ENCODE data around the gene TMEM8B. TPM values are rescaled to one million over a fixed set of nuclear protein-coding genes. Genes with fewer than 3 reads are reported as not detected.

TMEM8B gene
- total RNA-seq, 1 donor from 2014 or later: 44.4 TPM

DNA sequence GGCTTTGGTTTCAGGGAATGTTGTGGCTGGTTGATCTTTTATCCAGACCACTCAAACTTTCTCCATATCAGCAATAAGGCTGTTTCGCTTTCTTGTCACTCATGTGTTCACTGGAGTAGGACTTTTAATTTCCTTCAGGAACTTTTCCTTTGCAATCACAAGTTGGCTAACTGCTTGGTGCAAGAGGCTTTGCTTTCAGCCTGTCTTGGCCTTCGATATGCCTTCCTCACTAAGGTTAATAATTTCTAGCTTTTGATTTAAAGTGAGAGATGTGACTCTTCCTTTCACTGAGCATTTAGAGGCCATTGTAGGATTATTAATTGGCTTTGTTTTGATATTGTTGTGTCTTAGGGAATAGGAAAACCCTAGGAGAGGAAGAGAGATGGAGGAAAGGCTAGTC is 70.0 kb downstream of the TMEM8B start:
- H3K27ac Mint-ChIP-seq (ENCODE audit: unreplicated experiment): no peak overlapping the region

DNA sequence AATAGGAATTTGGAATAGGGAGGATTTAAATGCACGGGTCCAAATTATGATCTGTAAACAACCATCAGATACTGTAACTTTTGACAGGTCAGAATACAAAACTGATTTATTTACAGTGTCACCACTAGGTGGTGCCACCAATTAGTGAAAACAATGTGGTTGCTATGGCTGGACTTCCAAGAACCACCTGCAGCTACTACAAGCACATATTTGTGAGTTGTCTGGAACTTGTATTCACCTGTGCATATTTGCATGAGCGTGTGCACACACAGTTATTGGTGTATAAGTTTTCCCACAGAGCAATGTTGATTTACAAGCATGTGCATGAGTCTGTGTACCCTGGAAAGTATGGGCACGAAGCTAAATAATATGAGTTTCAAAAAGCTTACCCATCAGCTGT is 74.0 kb downstream of the TMEM8B start:
- Mint-ChIP-seq H3K9me3 (ENCODE audit: unreplicated experiment) (peaks cover 1% of the 10 kb centered on the region), H3K4me3 (ENCODE audit: unreplicated experiment) (no peak overlapping the region), H3K36me3 (ENCODE audit: unreplicated experiment) (no peaks in the 10 kb centered on the region), H3K27ac (ENCODE audit: unreplicated experiment) (no peak overlapping the region), H3K27me3 (ENCODE audit: unreplicated experiment) (peaks cover 6% of the 10 kb centered on the region), H3K4me1 (ENCODE audit: low read depth, unreplicated experiment) (peaks cover 22% of the 10 kb centered on the region)
- TF ChIP-seq, protein P1, sequence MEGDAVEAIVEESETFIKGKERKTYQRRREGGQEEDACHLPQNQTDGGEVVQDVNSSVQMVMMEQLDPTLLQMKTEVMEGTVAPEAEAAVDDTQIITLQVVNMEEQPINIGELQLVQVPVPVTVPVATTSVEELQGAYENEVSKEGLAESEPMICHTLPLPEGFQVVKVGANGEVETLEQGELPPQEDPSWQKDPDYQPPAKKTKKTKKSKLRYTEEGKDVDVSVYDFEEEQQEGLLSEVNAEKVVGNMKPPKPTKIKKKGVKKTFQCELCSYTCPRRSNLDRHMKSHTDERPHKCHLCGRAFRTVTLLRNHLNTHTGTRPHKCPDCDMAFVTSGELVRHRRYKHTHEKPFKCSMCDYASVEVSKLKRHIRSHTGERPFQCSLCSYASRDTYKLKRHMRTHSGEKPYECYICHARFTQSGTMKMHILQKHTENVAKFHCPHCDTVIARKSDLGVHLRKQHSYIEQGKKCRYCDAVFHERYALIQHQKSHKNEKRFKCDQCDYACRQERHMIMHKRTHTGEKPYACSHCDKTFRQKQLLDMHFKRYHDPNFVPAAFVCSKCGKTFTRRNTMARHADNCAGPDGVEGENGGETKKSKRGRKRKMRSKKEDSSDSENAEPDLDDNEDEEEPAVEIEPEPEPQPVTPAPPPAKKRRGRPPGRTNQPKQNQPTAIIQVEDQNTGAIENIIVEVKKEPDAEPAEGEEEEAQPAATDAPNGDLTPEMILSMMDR (IDR thresholded peaks at IDR 0.05; ENCODE audit: partially characterized antibody, unreplicated experiment): peak; percentile 94
- no peak for DNase-seq

More for the DNA sequence above, 70.0 kb downstream of the TMEM8B start:
- no peaks in the 10 kb centered on the region for H3K36me3 Mint-ChIP-seq (ENCODE audit: unreplicated experiment)
- no peaks in the 10 kb centered on the region for H3K27me3 Mint-ChIP-seq (ENCODE audit: unreplicated experiment)
- no peak overlapping the region for H3K4me3 Mint-ChIP-seq (ENCODE audit: unreplicated experiment)
- TF ChIP-seq, protein P1 (IDR thresholded peaks at IDR 0.05; ENCODE audit: partially characterized antibody, unreplicated experiment): no peak
- DNase-seq: no peak
- H3K4me1 Mint-ChIP-seq (ENCODE audit: low read depth, unreplicated experiment): peaks cover 2% of the 10 kb centered on the region
- H3K9me3 Mint-ChIP-seq (ENCODE audit: unreplicated experiment): no peaks in the 10 kb centered on the region

DNA sequence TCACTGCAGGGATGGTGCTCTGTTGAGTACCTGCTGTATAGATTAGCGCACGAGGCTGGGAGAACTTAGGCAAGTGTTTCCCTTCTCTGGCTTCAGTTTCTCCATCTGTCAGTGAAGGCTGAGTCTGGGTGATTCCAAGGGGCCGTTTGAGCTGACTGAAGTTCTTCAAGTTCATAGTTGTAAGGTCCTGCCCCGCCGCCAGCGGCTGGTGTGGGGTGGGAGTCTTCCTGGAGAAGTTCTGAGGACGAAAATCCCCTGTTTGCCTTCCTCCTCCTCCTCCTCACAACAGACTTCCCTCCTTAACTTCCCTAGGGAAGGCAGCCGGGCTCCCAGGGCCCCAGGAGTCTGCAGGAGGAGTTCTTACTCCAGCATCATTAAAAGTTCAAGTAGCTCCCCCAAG is 75.3 kb downstream of the TMEM8B start:
- DNase-seq: no peak
- Mint-ChIP-seq H3K27me3 (ENCODE audit: unreplicated experiment) (peaks cover 8% of the 10 kb centered on the region), H3K9me3 (ENCODE audit: unreplicated experiment) (peaks cover 1% of the 10 kb centered on the region), H3K4me3 (ENCODE audit: unreplicated experiment) (no peak overlapping the region), H3K4me1 (ENCODE audit: low read depth, unreplicated experiment) (peaks cover 33% of the 10 kb centered on the region), H3K36me3 (ENCODE audit: unreplicated experiment) (no peaks in the 10 kb centered on the region), H3K27ac (ENCODE audit: unreplicated experiment) (no peak overlapping the region)
- TF ChIP-seq, protein P1 (IDR thresholded peaks at IDR 0.05; ENCODE audit: partially characterized antibody, unreplicated experiment): no peak

DNA sequence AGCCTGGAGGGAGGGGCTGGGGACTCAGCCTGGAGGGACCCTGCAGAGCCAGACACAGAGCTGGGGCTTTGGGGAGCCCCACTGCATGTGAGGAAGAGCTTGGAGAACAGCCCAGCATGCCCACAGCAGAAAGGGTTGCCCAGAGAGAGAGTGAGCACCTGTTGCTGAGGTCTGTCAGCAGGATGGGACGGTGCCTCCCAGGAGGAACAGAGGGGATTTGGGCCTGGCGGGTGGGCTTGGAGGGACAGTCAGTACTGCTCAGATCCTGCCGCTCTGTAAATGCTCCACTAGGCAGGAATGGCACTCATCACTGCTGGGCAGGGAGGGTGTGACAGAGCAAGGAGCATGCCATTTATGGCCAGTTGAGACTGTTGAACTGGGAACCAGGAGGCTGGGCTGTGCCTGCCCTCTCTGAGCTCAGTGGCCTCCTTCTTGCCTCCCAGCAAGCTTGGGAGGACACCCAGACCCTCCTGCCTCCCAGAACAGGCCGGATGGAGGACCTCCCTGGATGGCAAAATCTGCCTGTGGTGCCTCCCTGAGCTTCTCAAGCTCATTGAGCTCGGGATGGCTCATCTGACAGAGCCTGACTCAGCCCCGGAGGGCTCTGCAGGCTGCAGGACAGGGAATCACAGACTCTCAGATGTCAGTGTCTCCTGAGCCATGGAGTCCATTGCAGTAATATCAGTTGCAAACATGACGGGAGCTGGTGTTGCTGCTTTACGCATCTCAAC is 76.2 kb downstream of the TMEM8B start:
- H3K9me3 Mint-ChIP-seq (ENCODE audit: unreplicated experiment): peaks cover 4% of the 10 kb centered on the region
- H3K27me3 Mint-ChIP-seq (ENCODE audit: unreplicated experiment): peaks cover 8% of the 10 kb centered on the region
- H3K36me3 Mint-ChIP-seq (ENCODE audit: unreplicated experiment): no peaks in the 10 kb centered on the region
- no peak overlapping the region for H3K27ac Mint-ChIP-seq (ENCODE audit: unreplicated experiment)
- TF ChIP-seq, protein P1 (IDR thresholded peaks at IDR 0.05; ENCODE audit: partially characterized antibody, unreplicated experiment): no peak
- peaks cover 33% of the 10 kb centered on the region for H3K4me1 Mint-ChIP-seq (ENCODE audit: low read depth, unreplicated experiment)
- DNase-seq: no peak
- H3K4me3 Mint-ChIP-seq (ENCODE audit: unreplicated experiment): peak overlapping the region; percentile 8

DNA sequence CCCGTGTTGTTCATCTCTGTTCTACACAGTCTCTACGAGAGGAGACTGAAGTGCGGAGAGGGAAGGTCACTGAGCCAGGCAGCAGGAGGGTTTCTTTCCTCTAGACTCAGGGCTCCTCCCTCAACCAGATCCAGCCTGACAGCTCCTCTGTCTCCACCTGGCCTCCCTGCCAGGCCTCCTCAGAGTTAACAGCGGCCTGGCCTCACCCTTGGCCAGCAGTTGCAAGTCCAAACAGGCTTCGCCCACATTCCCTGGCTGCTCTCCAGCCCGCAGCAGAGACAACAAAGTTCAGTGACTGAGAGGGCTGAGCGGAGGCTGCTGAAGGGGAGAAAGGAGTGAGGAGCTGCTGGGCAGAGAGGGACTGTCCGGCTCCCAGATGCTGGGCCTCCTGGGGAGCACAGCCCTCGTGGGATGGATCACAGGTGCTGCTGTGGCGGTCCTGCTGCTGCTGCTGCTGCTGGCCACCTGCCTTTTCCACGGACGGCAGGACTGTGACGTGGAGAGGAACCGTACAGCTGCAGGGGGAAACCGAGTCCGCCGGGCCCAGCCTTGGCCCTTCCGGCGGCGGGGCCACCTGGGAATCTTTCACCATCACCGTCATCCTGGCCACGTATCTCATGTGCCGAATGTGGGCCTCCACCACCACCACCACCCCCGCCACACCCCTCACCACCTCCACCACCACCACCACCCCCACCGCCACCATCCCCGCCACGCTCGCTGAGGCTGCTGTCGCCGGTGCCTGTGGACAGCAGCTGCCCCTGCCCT is 77.1 kb downstream of the TMEM8B start, which contains the start of gene HRCT1:
TSS of gene HRCT1 (plus strand) at position 291 of the 768 bp plus-strand sequence. CDS start at position 377, 86 bp downstream.
- Mint-ChIP-seq H3K4me3 (ENCODE audit: unreplicated experiment) (peak within 1 kb of the TSS; percentile 59), H3K27ac (ENCODE audit: unreplicated experiment) (peak within 1 kb of the TSS; percentile 88), H3K36me3 (ENCODE audit: unreplicated experiment) (no peaks in the 10 kb centered on the region), H3K4me1 (ENCODE audit: low read depth, unreplicated experiment) (peaks cover 36% of the 10 kb centered on the region), H3K9me3 (ENCODE audit: unreplicated experiment) (peaks cover 5% of the 10 kb centered on the region), H3K27me3 (ENCODE audit: unreplicated experiment) (peaks cover 8% of the 10 kb centered on the region)
- DNase-seq: no peak
- TF ChIP-seq, protein P1 (IDR thresholded peaks at IDR 0.05; ENCODE audit: partially characterized antibody, unreplicated experiment): no peak

Measured in glutamatergic neuron (in vitro differentiated cells).